ENCODE data around the gene SAMMSON.

GRCh38 chr3:69994919-69995318 is 4.6 kb upstream of the SAMMSON start:
- no peak for TF ChIP-seq POLR2AphosphoS5 (IDR thresholded peaks at IDR 0.05)
- no peak for TF ChIP-seq CTCF (IDR thresholded peaks at IDR 0.05)
- TF ChIP-seq POLR2A (IDR thresholded peaks at IDR 0.05): no peak
